Right kidney (tissue), 9 donors: ENCODE measurements around the gene KRTAP12-4.
"Not testable (repeated sequence)": the region's sequence is repeated elsewhere in the genome, so short reads cannot be mapped to it uniquely, and the experiment has no call there.

Experiments
- DNase-seq: peaks from one replicate; pipeline ENCODE4 v3.0.0-alpha.2; 2016
- long read RNA-seq, 8 donors: transcript quantifications; one replicate each; lab custom pipeline, GENCODE V29; 2026

Gene KRTAP12-4, protein sequence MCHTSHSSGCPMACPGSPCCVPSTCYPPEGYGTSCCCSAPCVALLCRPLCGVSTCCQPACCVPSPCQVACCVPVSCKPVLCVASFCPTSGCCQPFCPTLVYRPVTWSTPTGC
- long read RNA-seq, donor 1 = 0 reads
- long read RNA-seq, donor 2 = 0 reads
- long read RNA-seq, donor 3 = 0 reads
- long read RNA-seq, donor 4 = 0 reads
- long read RNA-seq, donor 5 = 0 reads
- long read RNA-seq, donor 6 = 0 reads
- long read RNA-seq, donor 7 = 0 reads
- long read RNA-seq, donor 8 = 0 reads

DNA sequence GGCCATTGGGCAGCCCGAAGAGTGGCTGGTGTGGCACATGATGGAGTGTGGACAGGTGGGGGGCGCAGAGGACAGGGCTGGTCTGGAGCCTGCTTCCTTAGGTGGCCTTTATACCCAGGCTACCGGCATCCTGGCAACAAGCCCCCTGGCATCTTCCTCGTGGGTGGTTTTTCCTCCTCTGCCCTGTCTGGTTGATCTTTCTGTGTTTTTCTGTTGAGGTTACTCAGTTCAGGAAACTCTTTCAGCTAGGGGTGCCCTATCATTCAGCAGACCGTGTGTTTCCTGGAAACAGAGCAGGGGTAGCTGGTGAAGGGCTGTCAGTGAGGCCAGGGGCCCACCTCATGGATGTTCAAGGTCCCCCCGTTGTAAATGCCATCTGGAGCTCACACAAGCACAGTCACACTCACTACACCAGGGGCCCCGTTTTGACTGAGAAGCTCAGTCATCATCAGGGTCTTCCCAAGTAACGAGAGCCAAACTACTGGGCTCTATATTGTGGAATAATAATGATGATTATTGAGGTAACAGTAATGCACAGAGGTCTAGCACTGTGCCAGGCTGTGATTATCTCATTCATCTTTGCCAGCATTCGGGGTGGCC, at the start of gene KRTAP12-4:
TSS of gene KRTAP12-4 (minus strand) at position 84 of the 600 bp plus-strand sequence. CDS start at position 39, 45 bp downstream.
- DNase-seq = no peak

DNA sequence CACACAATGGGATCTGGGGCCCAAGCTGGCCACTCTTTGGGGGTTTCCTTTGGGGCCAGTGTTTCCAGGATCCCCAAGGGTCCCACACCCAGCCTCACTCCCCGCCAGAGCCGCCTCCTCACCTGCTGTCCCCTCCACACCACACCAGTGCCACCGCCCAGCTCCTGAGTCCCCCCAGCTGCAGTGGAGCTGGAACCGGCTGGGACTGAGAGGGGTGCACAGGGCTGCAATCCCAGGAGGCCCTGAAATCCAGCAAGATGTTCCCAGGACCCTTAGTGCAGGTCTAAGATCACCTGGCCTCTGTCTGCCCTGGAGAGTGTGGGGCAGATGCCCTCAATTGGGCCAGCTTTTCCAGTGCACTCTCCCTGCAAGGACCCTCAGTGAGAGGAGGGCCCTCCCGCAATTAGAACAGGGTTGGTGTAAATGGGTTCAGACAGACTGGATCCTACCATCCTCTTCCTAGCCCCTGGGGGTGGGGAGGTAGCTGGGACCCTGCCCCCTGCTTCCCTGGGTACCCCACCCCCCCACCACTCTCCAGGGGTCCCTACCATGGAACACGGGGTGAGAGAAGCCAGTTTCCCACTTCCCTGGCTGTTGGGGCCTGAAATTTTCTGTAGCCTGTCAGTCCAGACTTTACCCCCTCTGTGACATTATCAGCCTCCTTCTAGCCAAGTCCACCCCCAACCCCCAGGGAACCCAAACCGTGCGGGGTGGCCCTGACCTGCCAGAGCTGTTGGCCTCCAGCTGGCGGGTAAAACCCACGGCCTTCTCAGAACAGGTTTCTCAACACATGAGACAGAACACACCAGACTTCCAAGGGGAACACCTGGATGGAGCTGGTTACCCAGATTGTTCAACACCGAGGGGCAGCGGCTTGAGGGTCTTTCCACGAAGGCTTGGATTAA, 49.5 kb upstream of the KRTAP12-4 start:
- DNase-seq = no peak

DNA sequence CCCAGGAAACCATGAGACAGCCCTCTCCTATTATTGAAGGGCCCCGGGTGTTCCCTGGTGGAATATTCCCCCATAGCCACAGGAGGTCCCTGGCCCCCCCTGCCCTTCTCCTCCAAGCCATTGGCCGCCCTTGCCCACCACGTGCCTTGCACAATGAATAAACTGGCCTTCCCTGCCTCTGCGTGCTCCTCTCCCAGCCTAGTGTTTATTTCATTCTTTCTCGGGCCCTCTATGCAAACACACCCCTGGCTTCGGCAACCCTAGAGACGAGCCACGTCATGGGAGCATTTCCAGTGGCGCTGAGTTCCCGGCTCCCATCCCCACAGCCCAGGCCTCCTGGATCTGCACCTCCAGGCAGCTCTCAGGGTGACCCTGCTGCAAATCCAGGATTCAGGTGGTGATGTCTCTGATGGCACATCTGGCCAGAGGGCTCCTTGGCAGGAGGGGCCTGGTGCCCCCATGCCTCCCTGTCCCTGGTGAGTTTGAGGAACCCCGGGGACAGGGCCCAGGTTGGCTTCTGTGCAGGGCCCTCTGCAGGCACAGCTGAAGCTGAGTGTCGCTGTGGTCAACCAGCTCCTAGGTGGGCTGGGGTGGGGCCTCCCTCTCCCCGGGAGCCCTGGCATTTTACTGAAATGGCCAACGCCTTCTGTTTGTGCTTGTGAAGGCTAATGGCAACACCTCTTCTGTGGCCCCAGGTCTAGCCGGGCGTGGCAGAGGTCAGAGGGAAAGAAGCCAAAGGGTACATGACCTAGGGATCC, 48.7 kb upstream of the KRTAP12-4 start:
- DNase-seq = no peak

DNA sequence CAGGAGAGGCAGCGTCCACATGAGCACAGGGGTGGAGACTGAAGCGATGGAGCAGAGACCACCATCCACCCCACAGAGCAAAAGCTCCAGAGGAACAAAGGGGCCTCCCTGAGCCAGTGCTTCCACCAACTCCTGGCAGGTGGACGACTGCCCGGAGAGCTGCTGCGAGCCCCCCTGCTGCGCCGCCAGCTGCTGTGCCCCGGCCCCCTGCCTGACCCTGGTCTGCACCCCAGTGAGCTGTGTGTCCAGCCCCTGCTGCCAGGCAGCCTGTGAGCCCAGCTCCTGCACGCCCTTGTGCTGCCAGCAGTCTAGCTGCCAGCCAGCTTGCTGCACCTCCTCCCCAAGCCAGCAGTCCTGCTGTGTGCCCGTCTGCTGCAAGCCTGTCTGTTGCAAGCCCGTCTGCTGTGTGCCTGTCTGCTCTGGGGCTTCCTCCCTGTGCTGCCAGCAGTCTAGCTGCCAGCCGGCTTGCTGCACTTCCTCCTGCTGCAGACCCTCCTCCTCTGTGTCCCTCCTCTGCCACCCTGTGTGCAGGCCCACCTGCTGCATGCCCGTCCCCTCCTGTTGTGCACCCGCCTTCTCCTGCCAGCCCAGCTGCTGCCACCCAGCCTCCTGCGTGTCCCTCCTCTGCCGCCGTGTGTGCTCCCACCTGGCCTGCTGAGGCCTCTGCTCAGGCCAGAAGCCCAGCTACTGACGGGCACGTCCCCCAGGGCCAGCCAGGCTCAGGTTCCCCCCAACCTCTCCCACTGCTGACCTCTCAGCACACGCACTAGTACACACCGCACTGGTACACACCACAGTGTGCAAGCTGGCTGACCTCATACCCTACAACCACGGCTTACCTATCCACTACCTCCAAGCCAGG, 47.9 kb upstream of the KRTAP12-4 start:
- no peak for DNase-seq

DNA sequence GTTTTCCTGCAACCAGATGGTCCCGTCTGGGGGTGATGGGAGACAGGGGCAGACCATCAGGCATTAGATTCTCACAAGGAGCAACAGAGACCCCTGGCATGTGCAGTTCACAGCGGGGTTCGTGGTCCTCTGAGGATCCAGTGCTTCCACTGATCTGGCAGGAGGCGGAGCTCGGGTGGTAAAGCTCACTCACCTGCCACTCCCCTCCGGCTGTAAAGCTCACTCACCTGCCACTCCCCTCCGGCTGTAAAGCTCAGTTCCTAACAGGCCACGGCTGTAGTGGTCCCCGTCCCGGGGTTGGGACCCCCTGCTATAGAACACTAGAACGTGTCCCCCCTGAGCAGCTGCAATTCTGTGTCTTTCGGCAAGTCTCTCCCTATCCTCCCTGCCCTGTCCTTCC, 47.1 kb upstream of the KRTAP12-4 start:
- DNase-seq = no peak

DNA sequence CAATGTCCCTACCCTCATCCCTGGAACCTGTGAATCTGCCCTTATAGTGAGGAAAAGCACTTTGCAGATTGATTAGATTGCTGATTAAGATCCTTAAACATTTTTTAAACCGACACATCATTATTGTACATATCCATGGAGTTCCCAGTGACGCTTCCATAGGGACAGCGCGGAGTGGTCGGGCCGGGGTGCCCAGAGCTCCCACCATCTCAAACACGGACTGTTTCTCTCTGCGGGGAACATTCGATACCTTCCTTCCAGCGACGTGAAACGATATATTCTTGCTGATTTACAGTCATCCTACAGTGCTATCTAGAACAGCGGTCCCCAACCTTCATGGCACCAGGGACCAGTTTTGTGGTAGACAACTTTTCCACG, 46.6 kb upstream of the KRTAP12-4 start:
- DNase-seq = no peak

DNA sequence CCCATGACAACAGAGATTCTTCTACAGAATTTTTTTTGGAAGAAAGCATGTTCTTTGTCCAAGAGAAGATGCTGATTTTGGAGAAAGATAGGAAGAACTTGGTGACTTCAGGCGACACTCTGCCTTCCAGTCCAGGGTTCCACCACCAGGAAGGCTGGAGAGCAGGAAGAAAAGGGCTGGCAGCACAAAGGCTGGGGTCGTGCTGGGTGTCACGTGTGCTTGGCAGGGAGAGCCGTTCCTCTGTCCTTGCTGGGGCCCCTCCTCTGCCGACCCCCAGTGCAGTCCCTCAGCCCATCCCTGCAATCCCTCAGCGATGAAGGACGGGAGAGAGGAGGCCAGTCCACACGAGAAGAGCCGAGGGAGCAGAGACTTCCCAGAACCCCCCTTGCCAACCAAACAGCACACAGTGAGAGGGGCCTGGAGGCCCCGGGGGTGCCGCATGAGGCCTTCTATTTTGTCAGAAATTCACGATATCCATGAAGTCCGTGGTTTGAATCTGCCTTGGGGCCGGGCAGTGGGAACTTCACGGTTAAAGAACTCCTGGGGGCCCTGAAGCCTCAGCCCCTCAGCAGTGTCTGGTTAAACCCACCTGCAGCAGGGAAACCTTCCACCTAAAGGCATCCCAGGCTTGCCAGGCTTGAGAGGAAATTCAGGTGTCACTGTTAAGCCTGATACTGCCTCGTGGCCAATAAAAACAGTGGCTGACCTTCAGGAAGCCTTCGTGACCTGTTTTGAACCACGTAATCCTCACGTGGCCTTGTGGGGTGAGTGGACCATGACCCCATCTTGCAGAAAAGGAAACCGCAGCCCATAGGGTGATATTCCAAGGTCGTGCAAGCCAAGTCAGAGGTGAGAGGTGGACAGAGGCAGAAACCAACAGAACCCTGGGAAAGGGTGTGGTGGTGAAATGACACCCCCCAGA, 45.9 kb upstream of the KRTAP12-4 start:
- DNase-seq = no peak

DNA sequence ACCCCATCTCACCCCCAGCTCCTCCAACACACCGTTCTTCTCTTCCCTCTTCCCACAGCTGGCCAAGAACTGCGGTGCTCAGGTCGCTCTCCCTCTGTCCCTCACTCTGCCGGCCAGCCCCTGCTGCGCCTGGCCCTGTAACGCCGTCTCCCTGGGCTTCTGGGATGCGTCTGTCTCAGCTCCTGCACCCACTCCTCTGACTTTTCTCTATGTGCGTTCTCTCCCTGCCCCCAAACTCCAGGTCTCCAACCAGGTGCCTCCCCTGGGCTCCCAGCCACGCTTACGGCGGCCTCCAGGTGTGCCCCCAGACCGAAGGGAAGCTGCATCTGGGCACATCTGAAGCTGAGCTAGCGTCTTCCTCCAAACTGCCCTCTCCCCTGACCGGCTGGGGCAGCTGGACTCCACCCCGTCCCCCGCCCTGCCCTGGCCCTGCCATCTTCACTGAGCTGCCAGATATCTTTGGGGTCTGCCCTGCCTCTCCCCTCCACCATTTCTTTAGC, 45.1 kb upstream of the KRTAP12-4 start:
- DNase-seq = no peak

DNA sequence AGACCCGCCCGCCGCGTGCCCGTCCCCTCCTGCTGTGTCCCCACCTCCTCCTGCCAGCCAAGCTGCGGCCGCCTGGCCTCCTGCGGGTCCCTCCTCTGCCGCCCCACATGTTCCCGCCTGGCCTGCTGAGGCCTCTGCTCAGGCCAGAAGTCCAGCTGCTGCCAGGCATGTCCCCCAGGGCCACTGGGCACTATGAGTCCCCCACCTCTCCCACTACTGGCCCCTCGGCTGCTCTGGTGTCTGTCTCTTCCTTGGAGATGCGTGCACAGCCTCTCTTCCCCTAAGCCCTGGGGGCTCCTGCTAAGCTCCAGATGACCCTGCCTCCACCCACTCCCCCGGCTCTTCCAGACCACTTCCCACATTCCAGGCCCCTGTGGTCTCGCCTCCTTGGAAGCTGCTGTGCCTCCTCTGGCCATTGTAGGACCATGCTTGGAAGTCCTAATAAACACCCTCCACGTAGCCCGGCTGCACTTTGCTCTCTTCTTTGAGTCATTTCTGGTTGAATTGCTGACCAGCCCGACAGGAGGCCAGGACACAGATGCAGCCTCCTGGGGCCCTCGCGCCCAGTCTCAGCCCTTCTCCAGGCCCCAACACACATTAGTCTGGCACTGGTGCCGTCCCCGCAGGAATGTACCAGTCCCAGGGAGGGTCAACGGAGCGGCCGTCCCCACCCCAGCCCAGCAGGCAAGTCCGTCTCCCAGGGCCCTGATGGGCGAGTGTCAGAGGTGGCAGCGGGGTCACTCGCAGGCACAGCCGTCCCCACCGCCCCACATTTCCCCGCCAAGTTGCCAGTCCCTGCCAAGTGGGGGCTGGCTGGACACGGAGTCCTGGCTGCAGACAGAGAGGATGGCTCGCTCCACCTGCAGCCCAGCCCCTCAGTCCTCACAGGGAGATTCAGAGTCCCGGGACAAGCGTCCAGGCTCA, 43.6 kb upstream of the KRTAP12-4 start:
- DNase-seq = no peak

DNA sequence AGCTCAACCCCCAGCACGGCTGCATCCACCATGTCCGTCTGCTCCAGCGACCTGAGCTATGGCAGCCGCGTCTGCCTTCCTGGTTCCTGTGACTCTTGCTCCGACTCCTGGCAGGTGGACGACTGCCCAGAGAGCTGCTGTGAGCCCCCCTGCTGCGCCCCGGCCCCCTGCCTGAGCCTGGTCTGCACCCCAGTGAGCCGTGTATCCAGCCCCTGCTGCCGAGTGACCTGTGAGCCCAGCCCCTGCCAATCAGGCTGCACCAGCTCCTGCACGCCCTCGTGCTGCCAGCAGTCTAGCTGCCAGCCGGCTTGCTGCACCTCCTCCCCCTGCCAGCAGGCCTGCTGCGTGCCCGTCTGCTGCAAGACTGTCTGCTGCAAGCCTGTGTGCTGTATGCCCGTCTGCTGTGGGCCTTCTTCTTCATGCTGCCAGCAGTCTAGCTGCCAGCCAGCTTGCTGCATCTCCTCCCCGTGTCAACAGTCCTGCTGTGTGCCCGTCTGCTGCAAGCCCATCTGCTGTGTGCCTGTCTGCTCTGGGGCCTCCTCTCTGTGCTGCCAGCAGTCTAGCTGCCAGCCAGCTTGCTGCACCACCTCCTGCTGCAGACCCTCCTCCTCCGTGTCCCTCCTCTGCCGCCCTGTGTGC, 42.8 kb upstream of the KRTAP12-4 start, which contains the start of gene KRTAP10-12:
TSS of gene KRTAP10-12 (plus strand) at position 1 of the 639 bp plus-strand sequence. CDS start at position 31, 30 bp downstream.
- DNase-seq = not testable (repeated sequence)

DNA sequence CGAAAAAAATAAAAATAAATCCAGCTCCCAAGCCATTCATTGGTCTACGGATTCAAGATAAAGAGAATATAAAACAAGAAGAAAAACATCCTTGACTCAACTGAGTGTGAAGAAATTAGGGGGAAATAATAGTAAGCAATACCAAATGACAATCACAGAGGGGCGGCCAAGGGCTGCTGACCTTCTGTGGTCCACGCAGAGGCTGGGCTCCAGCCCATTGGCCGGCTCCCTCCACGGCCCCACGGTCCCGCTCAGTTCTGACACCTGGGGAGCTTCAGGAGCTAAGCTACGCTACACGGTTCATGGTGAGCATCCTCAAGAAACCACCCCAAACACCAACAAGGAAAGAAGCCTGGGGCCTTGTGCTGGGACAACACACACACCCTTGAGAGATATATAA, 42.1 kb upstream of the KRTAP12-4 start:
- no peak for DNase-seq

DNA sequence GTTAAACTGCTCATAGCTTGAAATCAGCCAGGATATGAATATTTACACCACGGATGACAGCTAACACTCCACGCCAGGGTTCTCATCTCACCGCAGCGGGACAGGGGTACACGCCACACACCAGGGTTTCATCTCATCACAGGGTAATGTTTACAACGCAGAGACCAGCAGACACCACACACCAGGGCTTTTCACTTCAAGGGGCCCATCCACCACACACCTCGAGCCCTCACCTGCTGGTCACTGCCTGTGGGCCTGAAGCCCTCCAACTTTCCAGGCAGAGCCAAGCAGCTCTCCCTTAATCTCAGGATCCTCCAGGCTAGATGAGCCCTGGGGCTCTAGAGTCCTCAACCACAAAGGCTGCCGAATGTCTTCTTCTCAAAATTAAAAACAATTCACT, 41.2 kb upstream of the KRTAP12-4 start:
- DNase-seq = no peak

DNA sequence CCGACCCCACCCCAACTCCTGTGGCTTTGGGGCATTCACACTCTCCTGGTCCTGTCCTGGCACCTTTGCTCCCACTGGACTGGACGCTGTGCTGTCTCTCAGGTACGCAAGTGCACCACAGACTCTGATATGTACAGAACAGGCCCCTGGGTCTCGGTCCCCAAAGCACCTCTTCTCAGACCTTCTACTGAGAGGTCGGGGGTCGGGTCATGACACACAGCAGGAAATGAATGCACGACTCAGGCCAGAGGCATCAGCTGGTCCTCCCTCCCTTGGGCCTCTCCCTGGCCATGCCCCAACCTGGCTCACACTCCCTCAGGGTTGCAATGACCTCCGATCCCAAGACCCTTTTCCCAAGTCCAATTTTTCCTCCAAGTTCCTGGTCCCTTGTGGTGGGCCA, 40.7 kb upstream of the KRTAP12-4 start:
- DNase-seq = no peak

DNA sequence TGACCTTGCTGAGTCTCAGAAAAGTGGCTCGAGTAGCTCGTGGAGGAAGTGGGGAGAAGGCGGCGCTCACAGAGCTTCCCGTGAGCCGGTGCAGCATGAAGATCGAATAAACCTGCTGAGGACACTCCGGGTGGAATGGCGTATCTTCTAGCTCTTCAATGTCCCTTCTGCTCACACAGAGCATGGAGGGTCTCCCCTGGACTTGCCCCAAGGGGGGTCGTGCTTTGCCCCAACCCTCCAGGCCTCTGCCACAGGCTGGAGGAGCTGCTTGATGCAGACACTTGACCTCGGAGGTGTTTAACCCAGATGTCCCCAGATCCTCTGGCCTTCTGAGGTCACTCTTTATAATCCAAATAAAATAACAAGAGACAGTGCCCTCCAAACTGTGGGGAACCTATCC, 40.3 kb upstream of the KRTAP12-4 start:
- no peak for DNase-seq

DNA sequence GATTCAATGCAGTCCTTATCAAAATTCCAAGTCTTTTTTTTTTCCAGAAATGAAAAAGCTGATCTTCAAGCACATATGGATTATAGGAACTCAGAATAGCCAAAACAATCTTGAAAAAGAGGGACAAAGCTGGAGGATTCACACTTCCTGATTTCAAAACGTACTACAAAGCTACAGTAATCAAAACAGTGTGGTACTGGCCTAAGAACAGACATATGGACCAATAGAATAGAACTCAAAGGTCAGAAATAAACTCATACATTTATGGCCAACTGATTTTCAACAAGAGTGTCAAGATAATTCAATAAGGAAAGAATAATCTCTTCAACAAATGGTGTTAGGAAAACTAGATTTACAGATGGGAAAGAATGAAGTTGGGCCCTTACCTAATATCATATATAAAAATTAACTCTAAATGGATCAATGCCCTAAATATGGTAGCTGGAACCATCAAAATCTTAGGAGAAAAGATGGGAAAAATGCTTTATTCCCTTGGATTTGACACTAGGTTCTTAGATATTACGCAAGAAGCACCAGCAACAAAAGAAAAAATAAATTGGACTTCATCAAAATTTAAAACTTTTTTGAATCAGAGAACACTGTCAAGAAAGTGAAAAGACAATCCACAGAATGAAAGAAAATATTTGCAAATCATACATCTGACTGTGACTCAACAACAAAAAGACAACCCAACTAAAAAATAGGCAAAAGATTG, 38.5 kb upstream of the KRTAP12-4 start:
- DNase-seq = no peak

DNA sequence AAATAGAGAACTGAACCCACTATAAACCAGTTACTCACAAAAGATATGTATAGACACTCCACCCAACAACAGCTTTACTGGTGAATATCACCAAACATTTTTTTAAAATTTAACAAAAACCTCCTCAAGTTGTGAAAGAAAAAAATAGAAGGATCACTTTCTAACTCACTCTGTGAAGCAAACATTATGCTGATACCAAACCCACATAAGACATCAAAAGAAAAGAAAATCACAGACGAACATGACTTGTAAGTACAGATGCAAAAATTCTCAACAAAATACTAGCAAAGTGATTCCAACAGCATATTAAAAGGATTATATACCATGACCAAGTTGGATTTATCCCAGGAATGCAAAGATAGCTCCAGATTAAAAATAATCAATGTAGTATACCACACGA, 37.2 kb upstream of the KRTAP12-4 start:
- no peak for DNase-seq

DNA sequence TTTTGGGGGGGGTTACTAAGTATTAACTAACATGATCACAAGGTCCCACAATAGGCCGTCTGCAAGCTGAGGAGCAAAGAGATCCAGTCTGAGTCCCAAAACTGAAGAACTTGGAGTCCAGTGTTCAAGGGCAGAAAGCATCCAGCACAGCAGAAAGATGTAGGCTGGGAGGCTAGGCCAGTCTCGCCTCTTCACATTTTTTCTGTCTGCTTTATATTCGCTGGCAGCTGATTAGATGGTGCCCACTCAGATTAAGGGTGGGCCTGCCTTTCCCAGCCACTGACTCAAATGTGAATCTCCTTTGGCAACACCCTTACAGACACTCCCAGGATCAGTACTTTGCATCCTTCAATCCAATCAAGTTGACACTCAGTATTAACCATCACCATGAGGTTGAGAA, 35.3 kb upstream of the KRTAP12-4 start:
- DNase-seq = not testable (repeated sequence)

DNA sequence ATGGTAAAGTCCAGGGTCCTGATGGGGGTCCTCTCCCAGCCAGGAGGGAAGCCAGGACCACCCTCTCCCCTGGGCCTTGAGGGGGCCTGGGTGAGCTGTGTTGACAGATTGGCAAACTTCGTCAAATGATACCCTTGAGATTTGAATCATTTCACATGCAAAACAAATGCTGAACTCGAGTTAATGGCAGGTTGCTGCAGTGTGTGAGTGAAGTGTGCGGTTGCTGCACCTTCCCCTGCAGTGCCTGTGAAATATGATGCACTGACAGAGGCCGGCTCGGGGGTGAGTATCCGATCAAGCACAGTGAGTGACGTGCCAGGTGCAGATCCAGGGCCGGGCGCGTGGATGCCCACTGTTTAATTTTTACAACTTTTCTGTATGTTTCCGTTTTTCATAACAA, 33.2 kb upstream of the KRTAP12-4 start:
- no peak for DNase-seq
